Stimulated activated naive CD8-positive, alpha-beta T cell treated with anti-CD3 and anti-CD28 coated beads, Interleukin-15, amount 100 ng/mL, for 72 hours (primary cell): ENCODE measurements around the gene IL1RAPL2.
"Not testable (repeated sequence)": the region's sequence is repeated elsewhere in the genome, so short reads cannot be mapped to it uniquely, and the experiment has no call there.

Source experiments
- ATAC-seq: fragments of 150-1000 bp; cut with Tn5 transposase; 2 replicates; pipeline ENCODE4 v1.10.0; 2021; ENCODE audit warnings: mild to moderate bottlenecking, moderate library complexity
- DNase-seq, 2 donors: peaks; one replicate each; pipeline ENCODE4 v3.0.0; 2021 to 2022
- H3K27ac Mint-ChIP-seq, 2 donors: one replicate each; pipeline ENCODE4 v1.8.0; 2022; ENCODE audit warnings: mild to moderate bottlenecking in 2 of 2, mixed read lengths in 2 of 2, moderate library complexity in 2 of 2
- H3K27me3 Mint-ChIP-seq: one replicate; pipeline ENCODE4 v1.8.0; 2022; ENCODE audit warnings: mixed read lengths
- H3K4me1 Mint-ChIP-seq: one replicate; pipeline ENCODE4 v1.8.0; 2022; ENCODE audit warnings: mild to moderate bottlenecking, mixed read lengths
- H3K4me3 Mint-ChIP-seq, 2 donors: one replicate each; pipeline ENCODE4 v1.8.0; 2022; ENCODE audit warnings: mild to moderate bottlenecking in 2 of 2, mixed read lengths in 2 of 2, moderate library complexity in 1 of 2
- H3K9me3 Mint-ChIP-seq, 2 donors: one replicate each; pipeline ENCODE4 v1.8.0; 2022; ENCODE audit warnings: mixed read lengths in 2 of 2

The IL1RAPL2 gene

GRCh38 chrX:105209406-105209805, 643.4 kb downstream of the IL1RAPL2 start:
- Mint-ChIP-seq H3K27me3 (no peaks in the 10 kb centered on the region), H3K27ac (no peak overlapping the region), H3K4me1 (no peaks in the 10 kb centered on the region), H3K9me3 (no peaks in the 10 kb centered on the region), H3K4me3 (no peak overlapping the region)
- no peak for ATAC-seq
- DNase-seq: no peak

GRCh38 chrX:105210258-105210657, 644.3 kb downstream of the IL1RAPL2 start:
- H3K9me3 Mint-ChIP-seq: peaks cover 0 to 4% of the 10 kb centered on the region in 2 donors

GRCh38 chrX:105211066-105211575, 645.1 kb downstream of the IL1RAPL2 start:
- H3K4me1 Mint-ChIP-seq: no peaks in the 10 kb centered on the region
- no peak for DNase-seq
- ATAC-seq: no peak
- no peaks in the 10 kb centered on the region for H3K27me3 Mint-ChIP-seq
- H3K9me3 Mint-ChIP-seq: peaks cover 0 to 4% of the 10 kb centered on the region in 2 donors
- H3K27ac Mint-ChIP-seq: no peak overlapping the region
- H3K4me3 Mint-ChIP-seq: no peak overlapping the region

More at GRCh38 chrX:105210258-105210657, 644.3 kb downstream of the IL1RAPL2 start:
- no peak for DNase-seq
- H3K27me3 Mint-ChIP-seq: no peaks in the 10 kb centered on the region
- H3K4me1 Mint-ChIP-seq: no peaks in the 10 kb centered on the region
- ATAC-seq: no peak
- peak overlapping the region in 1 of 2 donors; percentile 54 for H3K27ac Mint-ChIP-seq
- no peak overlapping the region for H3K4me3 Mint-ChIP-seq

GRCh38 chrX:105219454-105220401, 653.7 kb downstream of the IL1RAPL2 start:
- no peaks in the 10 kb centered on the region for H3K27me3 Mint-ChIP-seq
- no peak overlapping the region for H3K4me3 Mint-ChIP-seq
- no peak overlapping the region for H3K27ac Mint-ChIP-seq
- ATAC-seq: no peak
- no peaks in the 10 kb centered on the region for H3K4me1 Mint-ChIP-seq
- no peak for DNase-seq
- H3K9me3 Mint-ChIP-seq: peaks cover 6 to 7% of the 10 kb centered on the region in 2 donors

- ATAC-seq (no peak), DNase-seq (no peak)
- Mint-ChIP-seq H3K4me3 (no peak within 1 kb of the TSS), H3K4me1 (no peaks in the 10 kb centered on the region), H3K27ac (no peak within 1 kb of the TSS), H3K27me3 (no peaks in the 10 kb centered on the region), H3K9me3 (peaks cover 4 to 7% of the 10 kb centered on the region in 2 donors)
These were observed 654.6 kb downstream of the IL1RAPL2 start, which contains the start of gene TEX13A for GRCh38 chrX:105220636-105221035. Gene TEX13A (minus strand): TSS chrX:105220694. CDS start chrX:105220397, 297 bp downstream.

- no peaks in the 10 kb centered on the region for H3K27me3 Mint-ChIP-seq
- H3K27ac Mint-ChIP-seq: no peak overlapping the region
- DNase-seq (no peak), ATAC-seq (no peak)
- no peaks in the 10 kb centered on the region for H3K4me1 Mint-ChIP-seq
- H3K4me3 Mint-ChIP-seq: no peak overlapping the region
- H3K9me3 Mint-ChIP-seq: peaks cover 4 to 7% of the 10 kb centered on the region in 2 donors
These were observed 655.4 kb downstream of the IL1RAPL2 start for GRCh38 chrX:105221374-105221773.

GRCh38 chrX:105226499-105226898, 660.5 kb downstream of the IL1RAPL2 start:
- Mint-ChIP-seq H3K27me3 (no peaks in the 10 kb centered on the region), H3K4me3 (no peak overlapping the region)
- no peak for DNase-seq

GRCh38 chrX:105228602-105229001, 662.6 kb downstream of the IL1RAPL2 start:
- Mint-ChIP-seq H3K4me3 (no peak overlapping the region), H3K9me3 (no peaks in the 10 kb centered on the region), H3K27me3 (no peaks in the 10 kb centered on the region), H3K4me1 (no peaks in the 10 kb centered on the region), H3K27ac (no peak overlapping the region)
- DNase-seq (no peak), ATAC-seq (no peak)

More at GRCh38 chrX:105226499-105226898, 660.5 kb downstream of the IL1RAPL2 start:
- Mint-ChIP-seq H3K27ac (no peak overlapping the region), H3K9me3 (peaks cover 4 to 7% of the 10 kb centered on the region in 2 donors), H3K4me1 (no peaks in the 10 kb centered on the region)
- no peak for ATAC-seq

- no peak overlapping the region for H3K27ac Mint-ChIP-seq
- no peaks in the 10 kb centered on the region for H3K4me1 Mint-ChIP-seq
- ATAC-seq (no peak), DNase-seq (no peak)
- no peaks in the 10 kb centered on the region for H3K27me3 Mint-ChIP-seq
- H3K4me3 Mint-ChIP-seq: no peak overlapping the region
- H3K9me3 Mint-ChIP-seq: no peaks in the 10 kb centered on the region
These were observed 663.1 kb downstream of the IL1RAPL2 start for GRCh38 chrX:105229146-105229545.

- ATAC-seq, H3K9me3 Mint-ChIP-seq, DNase-seq, H3K4me1 Mint-ChIP-seq, H3K27me3 Mint-ChIP-seq, H3K4me3 Mint-ChIP-seq, H3K27ac Mint-ChIP-seq: not testable (repeated sequence)
These were observed 671.4 kb downstream of the IL1RAPL2 start for GRCh38 chrX:105237407-105237806.

GRCh38 chrX:105241056-105241455, 675.1 kb downstream of the IL1RAPL2 start:
- H3K27ac Mint-ChIP-seq: no peak overlapping the region

GRCh38 chrX:105260291-105261043, 694.5 kb downstream of the IL1RAPL2 start:
- Mint-ChIP-seq H3K27ac (no peak overlapping the region), H3K4me3 (no peak overlapping the region), H3K4me1 (no peaks in the 10 kb centered on the region), H3K27me3 (no peaks in the 10 kb centered on the region), H3K9me3 (no peaks in the 10 kb centered on the region)
- ATAC-seq (no peak), DNase-seq (no peak)

More at GRCh38 chrX:105241056-105241455, 675.1 kb downstream of the IL1RAPL2 start:
- H3K4me1 Mint-ChIP-seq: no peaks in the 10 kb centered on the region
- ATAC-seq (no peak), DNase-seq (no peak)
- H3K4me3 Mint-ChIP-seq: no peak overlapping the region
- H3K27me3 Mint-ChIP-seq: no peaks in the 10 kb centered on the region
- no peaks in the 10 kb centered on the region for H3K9me3 Mint-ChIP-seq

- H3K27me3 Mint-ChIP-seq: no peaks in the 10 kb centered on the region
- ATAC-seq (no peak), DNase-seq (no peak)
- H3K4me1 Mint-ChIP-seq: no peaks in the 10 kb centered on the region
- no peak overlapping the region for H3K27ac Mint-ChIP-seq
- H3K4me3 Mint-ChIP-seq: no peak overlapping the region
- H3K9me3 Mint-ChIP-seq: no peaks in the 10 kb centered on the region
These were observed 697.2 kb downstream of the IL1RAPL2 start for GRCh38 chrX:105263171-105263570.

GRCh38 chrX:105263801-105264200, 697.8 kb downstream of the IL1RAPL2 start:
- no peak for DNase-seq
- Mint-ChIP-seq H3K9me3 (no peaks in the 10 kb centered on the region), H3K4me3 (no peak overlapping the region), H3K27me3 (no peaks in the 10 kb centered on the region), H3K27ac (no peak overlapping the region), H3K4me1 (no peaks in the 10 kb centered on the region)
- no peak for ATAC-seq

GRCh38 chrX:105265093-105265492, 699.1 kb downstream of the IL1RAPL2 start:
- Mint-ChIP-seq H3K9me3 (no peaks in the 10 kb centered on the region), H3K27me3 (no peaks in the 10 kb centered on the region), H3K4me1 (no peaks in the 10 kb centered on the region), H3K4me3 (no peak overlapping the region), H3K27ac (no peak overlapping the region)
- no peak for ATAC-seq
- DNase-seq: no peak
